GM12865 (cell line): Measurements from ENCODE around the gene HMCN1.

Experiments used
- DNase-seq: peaks from one replicate; pipeline ENCODE4 v3.0.0; 2010; ENCODE audit warnings: low read depth
- H3K4me3 ChIP-seq: 2 replicates; pipeline ENCODE4 v1.5.1; 2011; ENCODE audit warnings: mild to moderate bottlenecking, low read depth, low read length, control low read depth
- TF ChIP-seq, protein P1 (sequence below): IDR thresholded peaks from 2 replicates; pipeline ENCODE4 v1.5.1; 2011; ENCODE audit warnings: low read length, control low read depth, low read depth, inconsistent platforms; ENCODE audit not compliant: insufficient read depth; ENCODE audit errors: missing control alignments

HMCN1 gene

DNA sequence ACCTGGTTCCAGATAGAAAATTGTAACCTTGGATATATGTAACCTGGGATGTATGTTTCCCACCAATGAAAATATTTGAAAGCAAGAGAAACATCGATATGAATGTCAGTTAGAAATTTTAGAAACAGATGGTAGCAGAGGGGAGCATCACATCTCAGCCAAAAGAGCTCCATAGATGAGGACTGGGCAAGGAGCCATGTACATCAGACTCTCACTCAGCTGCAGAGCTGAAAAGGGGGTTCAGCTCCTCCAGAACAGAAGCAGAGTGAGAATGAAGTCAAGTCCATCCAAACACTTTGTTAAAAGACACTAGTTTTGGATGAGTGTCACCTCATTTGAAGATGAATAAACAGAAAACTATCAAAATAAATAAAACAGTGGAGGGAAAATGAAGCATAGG lies 202.4 kb downstream of the HMCN1 start:
- DNase-seq: no peak
- H3K4me3 ChIP-seq: no peak overlapping the region
- TF ChIP-seq, protein P1, sequence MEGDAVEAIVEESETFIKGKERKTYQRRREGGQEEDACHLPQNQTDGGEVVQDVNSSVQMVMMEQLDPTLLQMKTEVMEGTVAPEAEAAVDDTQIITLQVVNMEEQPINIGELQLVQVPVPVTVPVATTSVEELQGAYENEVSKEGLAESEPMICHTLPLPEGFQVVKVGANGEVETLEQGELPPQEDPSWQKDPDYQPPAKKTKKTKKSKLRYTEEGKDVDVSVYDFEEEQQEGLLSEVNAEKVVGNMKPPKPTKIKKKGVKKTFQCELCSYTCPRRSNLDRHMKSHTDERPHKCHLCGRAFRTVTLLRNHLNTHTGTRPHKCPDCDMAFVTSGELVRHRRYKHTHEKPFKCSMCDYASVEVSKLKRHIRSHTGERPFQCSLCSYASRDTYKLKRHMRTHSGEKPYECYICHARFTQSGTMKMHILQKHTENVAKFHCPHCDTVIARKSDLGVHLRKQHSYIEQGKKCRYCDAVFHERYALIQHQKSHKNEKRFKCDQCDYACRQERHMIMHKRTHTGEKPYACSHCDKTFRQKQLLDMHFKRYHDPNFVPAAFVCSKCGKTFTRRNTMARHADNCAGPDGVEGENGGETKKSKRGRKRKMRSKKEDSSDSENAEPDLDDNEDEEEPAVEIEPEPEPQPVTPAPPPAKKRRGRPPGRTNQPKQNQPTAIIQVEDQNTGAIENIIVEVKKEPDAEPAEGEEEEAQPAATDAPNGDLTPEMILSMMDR: no peak

DNA sequence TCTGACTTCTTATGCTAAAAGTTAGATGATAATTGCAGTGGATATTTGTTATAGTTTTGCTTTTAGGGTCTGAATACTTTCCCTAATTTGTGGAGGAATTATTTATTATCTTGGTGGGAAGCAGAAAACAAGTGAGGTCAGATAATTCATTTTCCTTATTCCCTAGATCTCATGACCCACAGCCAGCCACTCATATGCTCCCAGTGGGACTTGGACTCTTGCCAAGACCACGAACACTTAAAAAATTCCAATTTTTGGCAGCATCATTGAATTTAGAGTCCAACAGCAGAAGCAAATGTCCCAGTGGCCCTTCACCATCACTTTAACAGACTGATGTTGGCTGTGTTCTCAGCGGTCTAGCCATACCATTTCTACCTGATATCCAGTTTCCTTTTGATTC lies 204.2 kb downstream of the HMCN1 start:
- no peak for DNase-seq
- TF ChIP-seq, protein P1: no peak
- no peak overlapping the region for H3K4me3 ChIP-seq

DNA sequence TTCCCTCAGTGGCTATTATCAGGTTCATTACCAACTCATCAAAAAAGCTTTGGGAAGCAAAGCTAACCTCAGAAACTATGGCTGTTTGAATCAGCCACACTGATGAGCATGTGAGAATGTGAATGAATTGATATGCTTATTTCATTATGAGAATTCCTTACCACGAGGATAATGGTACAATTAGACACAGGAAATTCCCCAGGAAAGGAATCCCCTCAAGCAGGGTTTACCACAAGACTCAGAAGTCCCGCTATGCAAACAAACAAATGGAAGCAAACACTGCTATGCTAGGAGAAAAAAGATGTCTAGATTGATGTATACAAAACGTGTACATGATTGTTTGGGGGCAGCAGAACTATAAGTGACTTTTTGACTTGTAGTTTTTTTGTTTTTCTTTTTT lies 205.0 kb downstream of the HMCN1 start:
- TF ChIP-seq, protein P1: no peak
- no peak for DNase-seq
- H3K4me3 ChIP-seq: no peak overlapping the region

DNA sequence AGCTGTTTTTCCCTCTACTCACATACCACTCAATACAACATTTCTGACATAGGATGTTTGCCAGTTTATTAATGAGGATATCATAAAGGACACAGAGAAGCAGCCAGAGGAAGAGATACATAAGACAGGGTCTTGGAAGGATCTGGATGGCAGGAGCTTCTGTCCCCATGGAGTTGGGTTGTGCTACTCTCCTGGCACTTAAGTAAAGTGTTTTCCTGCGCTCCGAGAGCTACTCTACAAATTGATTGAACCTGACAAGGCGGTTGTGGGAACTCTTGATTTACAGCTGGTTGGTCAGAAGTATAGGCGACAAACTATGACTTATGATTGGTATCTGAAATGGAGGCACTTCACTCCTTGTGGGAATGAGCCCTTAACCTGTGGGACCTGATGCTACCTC lies 208.8 kb downstream of the HMCN1 start:
- DNase-seq: no peak
- H3K4me3 ChIP-seq: no peak overlapping the region
- TF ChIP-seq, protein P1: no peak

DNA sequence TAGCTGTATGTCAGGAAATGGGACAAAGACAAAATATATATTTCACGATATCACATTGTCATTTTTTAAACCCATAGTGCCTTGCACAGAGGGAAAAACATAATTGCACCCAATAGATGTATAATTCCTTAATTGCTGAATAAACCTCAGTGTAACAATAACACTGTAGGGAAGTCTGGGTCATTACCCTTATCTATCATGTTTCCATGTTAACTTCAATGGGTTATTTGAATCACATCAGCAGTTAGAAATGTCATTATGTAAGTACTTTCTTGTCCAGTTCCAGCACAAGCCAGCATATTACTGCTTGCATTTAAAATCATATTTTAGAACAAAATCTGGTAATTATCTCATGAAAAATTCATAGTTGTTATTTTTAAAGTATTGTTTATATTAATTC lies 222.7 kb downstream of the HMCN1 start:
- TF ChIP-seq, protein P1: no peak
- no peak for DNase-seq
- no peak overlapping the region for H3K4me3 ChIP-seq

DNA sequence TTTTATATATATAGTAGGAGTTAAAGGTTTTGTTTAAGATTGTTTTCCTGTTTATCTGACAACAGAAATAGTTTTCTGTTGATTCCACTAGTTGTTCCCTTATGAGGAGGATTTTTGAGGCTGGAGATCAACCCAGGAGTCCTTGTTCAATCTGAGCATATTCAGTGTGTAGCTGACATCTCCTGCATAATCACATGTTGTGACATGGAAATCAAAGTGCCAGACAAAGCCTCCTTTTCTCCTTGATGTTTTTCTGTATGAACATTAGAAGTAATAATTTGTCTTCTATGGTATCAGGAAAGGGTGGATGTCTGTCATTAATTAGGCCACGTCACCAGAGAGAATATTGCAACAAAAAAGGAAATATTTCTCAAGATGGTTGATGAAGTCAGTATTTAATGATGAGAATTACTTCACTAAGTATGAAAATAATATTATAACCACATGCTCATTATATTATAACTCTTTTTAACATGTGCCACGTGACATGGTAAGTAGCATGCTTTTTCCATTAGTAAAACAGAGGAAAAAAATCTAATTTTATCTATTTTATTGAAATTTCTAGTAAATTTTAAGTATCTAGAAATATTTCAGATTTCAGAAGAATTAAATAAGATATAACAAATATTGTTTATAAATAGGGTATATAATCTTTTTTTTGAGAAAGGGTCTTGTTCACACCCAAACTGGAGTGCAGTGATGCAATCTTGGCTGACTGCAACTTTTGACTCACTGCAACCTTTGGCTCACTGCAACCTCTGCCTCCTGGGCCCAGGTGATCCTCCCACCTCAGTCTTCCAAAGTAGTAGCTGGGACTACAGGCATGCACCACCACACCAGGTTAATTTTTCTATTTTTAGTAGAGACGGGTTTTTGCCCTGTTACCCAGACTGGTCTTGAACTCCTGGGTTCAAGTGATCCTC lies 223.5 kb downstream of the HMCN1 start:
- DNase-seq: no peak
- H3K4me3 ChIP-seq: no peak overlapping the region
- TF ChIP-seq, protein P1: no peak
